Stomach (tissue), 9 donors: ENCODE measurements around the gene OR5AP2. TPM values are rescaled to one million over a fixed set of nuclear protein-coding genes. Genes with fewer than 3 reads are reported as not detected.
"Not testable (repeated sequence)": the region's sequence is repeated elsewhere in the genome, so short reads cannot be mapped to it uniquely, and the experiment has no call there.

ENCODE experiments used
- DNase-seq, 2 donors: peaks; one replicate each; pipeline versions ENCODE4 v3.0.0 to v3.0.0-alpha.2; 2013 to 2019
- H3K27ac ChIP-seq, 5 donors: fragments of 200-600 bp in 4 of 5; sonication (generic) in 4 of 5; one replicate each; pipeline ENCODE4 v1.5.1; 2013 to 2019; ENCODE audit warnings: mild to moderate bottlenecking in 1 of 5, moderate library complexity in 1 of 5
- H3K27me3 ChIP-seq, 3 donors: fragments of 200-600 bp; sonication (generic); one replicate each; pipeline ENCODE4 v1.5.1; 2017 to 2019; ENCODE audit warnings: mixed run types in 1 of 3
- H3K36me3 ChIP-seq, 4 donors: fragments of 200-600 bp; sonication (generic); 1 replicate in 3 of 4; 2 replicates in 1 of 4; pipeline ENCODE4 v1.5.1; 2016 to 2019
- H3K4me1 ChIP-seq, 4 donors: fragments of 200-600 bp; sonication (generic); one replicate each; pipeline ENCODE4 v1.5.1; 2016 to 2019
- H3K4me3 ChIP-seq, 4 donors: fragments of 200-600 bp; sonication (generic) in 3 of 4; one replicate each; pipeline ENCODE4 v1.5.1; 2016 to 2019; ENCODE audit warnings: mild to moderate bottlenecking in 1 of 4
- H3K9me3 ChIP-seq, 4 donors: fragments of 200-600 bp; sonication (generic); one replicate each; pipeline ENCODE4 v1.5.1; 2016 to 2019
- EP300 ChIP-seq: sonication (generic); formaldehyde crosslinking; IDR thresholded peaks from one replicate; pipeline ENCODE4 v1.6.1; 2017; ENCODE audit warnings: antibody characterized with exemption
- POLR2A ChIP-seq, 4 donors: fragments of 450-650 bp; IDR thresholded peaks; one replicate each; pipeline ENCODE4 v1.6.1; 2016; ENCODE audit warnings: antibody characterized with exemption in 4 of 4, control low read depth in 2 of 4, mild to moderate bottlenecking in 1 of 4, moderate library complexity in 1 of 4
- POLR2AphosphoS5 ChIP-seq, 3 donors: sonication (generic); formaldehyde crosslinking; IDR thresholded peaks; one replicate each; pipeline ENCODE4 v1.6.1; 2016; ENCODE audit warnings: antibody characterized with exemption in 3 of 3
- WGBS, 5 donors: extraction: QIAGEN DNeasy Blood & Tissue Kit in 3 of 5; methylation state at CpG; one replicate each; pipeline versions ENCODE4 v1.1.5 to v1.1.7; 2013 to 2018; 5-methylcytosine and 5-hydroxymethylcytosine counted together
- intact Hi-C: fragments of 100-400 bp; cut with DNase I; formaldehyde crosslinking; loops from one replicate; pipeline ENCODE4 v1.15.1; 2023; ENCODE audit warnings: low total_unique reads
- polyA plus RNA-seq, 3 donors: library from polyadenylated mRNA; stranded (reverse); fragments of 200-250 nt; gene quantifications; one replicate each; pipeline ENCODE4 v1.2.3, GENCODE V29; 2013
- small RNA-seq, 4 donors: library from RNA; depleted of rRNA; stranded (forward); fragments of <200 nt; gene quantifications; one replicate each; pipeline ENCODE3, GENCODE V24; 2016
- total RNA-seq, 5 donors: library from RNA; depleted of rRNA; stranded (reverse); fragments of >200 nt; gene quantifications; one replicate each; pipeline versions ENCODE4 v1.1.0 to v1.2.3, GENCODE V29; 2014 to 2016
- TF ChIP-seq, protein P1 (sequence below), 7 experiments: fragments of 450-650 bp in 4 of 7; fragments of 200-600 bp in 3 of 7; sonication (generic) in 3 of 7; IDR thresholded peaks; one replicate each; pipeline ENCODE4 v1.5.1; 2016 to 2019; ENCODE audit warnings: antibody characterized with exemption in 7 of 7, control low read depth in 2 of 7, mild to moderate bottlenecking in 1 of 7
- donor health status: healthy with polysubstance abuse.
- donor health status: Bipolar disorder and iron deficiency.
- donor health status: healthy.

Gene OR5AP2
- total and polyA plus RNA-seq, 8 donors = not detected

DNA sequence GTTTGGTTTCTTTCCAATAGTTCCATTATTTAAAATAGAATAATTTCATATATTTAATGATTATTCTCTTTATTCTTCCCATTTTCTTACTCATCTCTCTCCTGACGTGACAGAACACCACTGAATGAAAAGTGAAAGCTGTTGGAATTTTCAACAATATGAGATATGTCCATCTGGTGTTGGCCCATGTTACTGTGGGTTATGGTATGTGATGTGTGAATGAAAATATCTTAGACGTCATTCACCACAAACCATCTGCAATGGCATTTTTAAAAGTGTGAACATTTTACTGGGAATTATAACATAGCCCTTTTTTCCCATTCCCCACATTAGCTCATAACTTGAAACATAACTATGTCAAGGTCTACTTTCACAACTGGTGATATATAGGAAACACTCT lies 16.3 kb downstream of the OR5AP2 start:
- Histone ChIP-seq H3K27me3 (no peaks in the 10 kb centered on the region), H3K4me3 (no peak overlapping the region), H3K36me3 (no peaks in the 10 kb centered on the region), H3K4me1 (no peaks in the 10 kb centered on the region), H3K27ac (no peak overlapping the region), H3K9me3 (no peaks in the 10 kb centered on the region)
- intact Hi-C loops = no loop called here
- no peak for TF ChIP-seq POLR2AphosphoS5 (IDR thresholded peaks at IDR 0.05)
- TF ChIP-seq, protein P1, sequence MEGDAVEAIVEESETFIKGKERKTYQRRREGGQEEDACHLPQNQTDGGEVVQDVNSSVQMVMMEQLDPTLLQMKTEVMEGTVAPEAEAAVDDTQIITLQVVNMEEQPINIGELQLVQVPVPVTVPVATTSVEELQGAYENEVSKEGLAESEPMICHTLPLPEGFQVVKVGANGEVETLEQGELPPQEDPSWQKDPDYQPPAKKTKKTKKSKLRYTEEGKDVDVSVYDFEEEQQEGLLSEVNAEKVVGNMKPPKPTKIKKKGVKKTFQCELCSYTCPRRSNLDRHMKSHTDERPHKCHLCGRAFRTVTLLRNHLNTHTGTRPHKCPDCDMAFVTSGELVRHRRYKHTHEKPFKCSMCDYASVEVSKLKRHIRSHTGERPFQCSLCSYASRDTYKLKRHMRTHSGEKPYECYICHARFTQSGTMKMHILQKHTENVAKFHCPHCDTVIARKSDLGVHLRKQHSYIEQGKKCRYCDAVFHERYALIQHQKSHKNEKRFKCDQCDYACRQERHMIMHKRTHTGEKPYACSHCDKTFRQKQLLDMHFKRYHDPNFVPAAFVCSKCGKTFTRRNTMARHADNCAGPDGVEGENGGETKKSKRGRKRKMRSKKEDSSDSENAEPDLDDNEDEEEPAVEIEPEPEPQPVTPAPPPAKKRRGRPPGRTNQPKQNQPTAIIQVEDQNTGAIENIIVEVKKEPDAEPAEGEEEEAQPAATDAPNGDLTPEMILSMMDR (IDR thresholded peaks at IDR 0.05) = no peak
- DNase-seq = no peak
- WGBS, 5 donors = 51 to 65% (median 60%) methylated on average over 2 of the region's 2 CpGs

DNA sequence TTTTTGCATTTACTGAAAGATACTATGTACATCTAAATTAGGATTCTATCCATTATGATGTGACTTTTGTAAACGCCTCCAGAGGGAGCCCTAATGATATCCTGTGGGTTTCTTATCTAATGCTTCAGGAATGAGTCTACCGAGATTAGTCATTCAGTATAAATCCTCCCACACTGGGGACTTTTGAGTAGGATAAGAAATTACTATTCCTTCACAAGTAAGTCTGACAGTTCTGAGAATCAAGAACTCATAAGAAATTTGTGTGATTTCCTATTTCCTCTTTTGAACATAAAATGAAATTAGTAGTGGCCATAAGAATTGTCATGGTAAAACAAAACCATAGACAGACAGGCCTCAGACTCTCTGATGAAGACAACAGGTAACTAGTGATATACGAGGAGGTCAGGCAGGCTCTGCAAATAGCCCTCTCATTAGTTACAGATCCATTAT lies 17.6 kb downstream of the OR5AP2 start:
- Histone ChIP-seq H3K36me3 (no peaks in the 10 kb centered on the region), H3K27me3 (no peaks in the 10 kb centered on the region), H3K27ac (no peak overlapping the region), H3K9me3 (no peaks in the 10 kb centered on the region), H3K4me3 (no peak overlapping the region), H3K4me1 (no peaks in the 10 kb centered on the region)
- peak in 1 of 2 donors; percentile 56 for DNase-seq
- 5 to 11% (median 9%) methylated on average over 3 of the region's 3 CpGs for WGBS, 5 donors
- intact Hi-C loops = no loop called here
- TF ChIP-seq EP300 (no peak), POLR2A (IDR thresholded peaks at IDR 0.05) (no peak)

DNA sequence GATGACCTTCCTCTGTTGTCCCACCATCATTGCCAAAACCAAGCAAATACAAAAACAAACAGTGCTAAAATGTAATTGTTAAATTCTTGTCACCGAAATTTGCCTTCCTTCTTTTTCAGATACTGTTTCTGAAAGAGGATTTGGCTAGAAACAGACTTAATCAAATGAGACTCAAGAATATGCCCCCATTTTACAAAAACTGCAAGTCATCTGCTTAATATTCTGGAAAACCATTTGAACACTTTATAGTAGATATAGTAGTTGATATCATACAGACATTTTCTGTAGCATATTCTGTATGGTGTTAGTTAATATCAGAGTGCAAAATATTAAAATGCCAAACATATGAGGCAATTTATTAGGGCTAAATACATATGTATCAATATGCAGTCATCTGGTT lies 31.1 kb downstream of the OR5AP2 start:
- intact Hi-C loops = no loop called here
- Histone ChIP-seq H3K27me3 (no peaks in the 10 kb centered on the region), H3K9me3 (no peaks in the 10 kb centered on the region), H3K36me3 (no peaks in the 10 kb centered on the region), H3K4me3 (no peak overlapping the region), H3K4me1 (no peaks in the 10 kb centered on the region), H3K27ac (no peak overlapping the region)
- 75 to 90% (median 81%) methylated on average over 1 of the region's 1 CpG for WGBS, 5 donors
- DNase-seq = no peak
- TF ChIP-seq EP300 (no peak), POLR2AphosphoS5 (IDR thresholded peaks at IDR 0.05) (no peak)
- TF ChIP-seq, protein P1 (IDR thresholded peaks at IDR 0.05) = no peak

DNA sequence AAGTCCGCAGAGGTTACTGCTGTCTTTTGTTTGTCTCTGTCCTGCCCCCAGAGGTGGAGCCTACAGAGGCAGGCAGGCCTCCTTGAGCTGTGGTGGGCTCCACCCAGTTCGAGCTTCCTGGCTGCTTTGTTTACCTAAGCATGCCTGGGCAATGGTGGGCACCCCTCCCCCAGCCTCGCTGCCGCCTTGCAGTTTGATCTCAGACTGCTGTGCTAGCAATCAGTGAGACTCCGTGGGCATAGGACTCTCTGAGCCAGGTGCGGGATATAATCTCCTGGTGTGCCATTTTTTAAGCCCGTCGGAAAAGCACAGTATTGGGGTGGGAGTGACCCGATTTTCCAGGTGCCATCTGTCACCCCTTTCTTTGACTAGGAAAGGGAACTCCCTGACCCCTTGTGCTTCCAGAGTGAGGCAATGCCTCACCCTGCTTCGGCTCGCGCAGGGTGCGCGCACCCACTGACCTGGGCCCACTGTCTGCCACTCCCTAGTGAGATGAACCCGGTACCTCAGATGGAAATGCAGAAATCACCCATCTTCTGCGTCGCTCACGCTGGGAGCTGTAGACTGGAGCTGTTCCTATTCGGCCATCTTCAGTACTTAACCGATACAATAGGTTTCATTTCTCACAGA lies 50.0 kb downstream of the OR5AP2 start:
- DNase-seq, H3K4me1 ChIP-seq, H3K36me3 ChIP-seq, H3K27ac ChIP-seq, intact Hi-C loops, H3K4me3 ChIP-seq, H3K27me3 ChIP-seq: not testable (repeated sequence)
- H3K9me3 ChIP-seq = peaks cover 0 to 29% (median 9%) of the 10 kb centered on the region in 4 donors
- 85 to 98% (median 92%) methylated on average over 20 of the region's 20 CpGs for WGBS, 5 donors

Small RNA genes lying within 50 kb of the gene (small RNA-seq; reads per million reads assigned to genes)
- gene AP004245.1 = 0 reads per million in 4 donors

Other genes starting within 250 kb of the OR5AP2 start
- not detected for gene OR5AL1, start 229.7 kb downstream of the OR5AP2 start, total RNA-seq
- not detected for gene OR5AL1, start 229.7 kb downstream of the OR5AP2 start, polyA plus RNA-seq
- not detected for gene OR5M3, start 169.1 kb downstream of the OR5AP2 start, total RNA-seq
- gene OR5M3, start 169.1 kb downstream of the OR5AP2 start, polyA plus RNA-seq = not detected
- gene OR5M8, start 151.1 kb downstream of the OR5AP2 start, total RNA-seq = not detected
- not detected for gene OR5M8, start 151.1 kb downstream of the OR5AP2 start, polyA plus RNA-seq
- not detected for gene OR5M11, start 99.2 kb downstream of the OR5AP2 start, total RNA-seq
- gene OR5M11, start 99.2 kb downstream of the OR5AP2 start, polyA plus RNA-seq = not detected
- gene OR5M10, start 64.7 kb downstream of the OR5AP2 start, total RNA-seq = not detected
- not detected for gene OR5M10, start 64.7 kb downstream of the OR5AP2 start, polyA plus RNA-seq
- gene OR5M1, start 27.6 kb downstream of the OR5AP2 start, total RNA-seq = under 1 TPM in 1 of 5 donors, not detected in 4; under 0.01 TPM
- gene OR5M1, start 27.6 kb downstream of the OR5AP2 start, polyA plus RNA-seq = not detected
- gene OR5AR1, start 21.2 kb upstream of the OR5AP2 start, total RNA-seq = not detected
- gene OR5AR1, start 21.2 kb upstream of the OR5AP2 start, polyA plus RNA-seq = not detected
- gene OR9G1, start 56.7 kb upstream of the OR5AP2 start, total RNA-seq = not detected
- not detected for gene OR9G1, start 56.7 kb upstream of the OR5AP2 start, polyA plus RNA-seq
- not detected for gene OR9G4, start 106.3 kb upstream of the OR5AP2 start, total RNA-seq
- gene OR9G4, start 106.3 kb upstream of the OR5AP2 start, polyA plus RNA-seq = not detected